Osteoblast (primary cell): ENCODE results near the gene PRKAR2B. TPM values are rescaled to one million over a fixed set of nuclear protein-coding genes. Genes with fewer than 3 reads are reported as not detected.

Experiments
- DNase-seq: peaks from one replicate; pipeline ENCODE4 v3.0.0; 2011; ENCODE audit warnings: low spot score, mixed read lengths; ENCODE audit not compliant: insufficient read length; ENCODE audit errors: missing footprints
- H2AFZ ChIP-seq: 2 replicates; pipeline ENCODE4 v1.6.0; 2011; ENCODE audit warnings: mild to moderate bottlenecking, low read length
- H3K27ac ChIP-seq: 2 replicates; pipeline ENCODE4 v1.5.1; 2011; ENCODE audit warnings: mild to moderate bottlenecking, low read depth, low read length, moderate library complexity
- H3K27me3 ChIP-seq: 2 replicates; pipeline ENCODE4 v1.6.0; 2012; ENCODE audit warnings: mild to moderate bottlenecking, control low read depth, inconsistent platforms, low read length, moderate library complexity; ENCODE audit not compliant: insufficient read depth
- H3K36me3 ChIP-seq: 2 replicates; pipeline ENCODE4 v1.5.1; 2011; ENCODE audit warnings: mild to moderate bottlenecking, low read length, control low read depth, moderate library complexity; ENCODE audit not compliant: insufficient read depth
- H3K4me1 ChIP-seq: 2 replicates; pipeline ENCODE4 v1.5.1; 2011; ENCODE audit warnings: mild to moderate bottlenecking, low read length, control low read depth, moderate library complexity; ENCODE audit not compliant: insufficient read depth
- H3K4me2 ChIP-seq: 2 replicates; pipeline ENCODE4 v1.6.0; 2011; ENCODE audit warnings: mild to moderate bottlenecking, low read length; ENCODE audit not compliant: insufficient read depth
- H3K4me3 ChIP-seq: fragments of 200-600 bp; sonication (generic); 3 replicates; pipeline ENCODE4 v1.5.1; 2012; ENCODE audit warnings: mild to moderate bottlenecking, low read length, inconsistent platforms; ENCODE audit not compliant: insufficient read depth
- H3K79me2 ChIP-seq: 2 replicates; pipeline ENCODE4 v1.6.0; 2012; ENCODE audit warnings: mild to moderate bottlenecking, low read length, control low read depth, inconsistent platforms; ENCODE audit not compliant: insufficient read depth
- H3K9me3 ChIP-seq: 2 replicates; pipeline ENCODE4 v1.5.1; 2011; ENCODE audit warnings: low read depth, low read length, control low read depth
- H4K20me1 ChIP-seq: 2 replicates; pipeline ENCODE4 v1.6.0; 2012; ENCODE audit warnings: mild to moderate bottlenecking, low read length, control low read depth; ENCODE audit not compliant: insufficient read depth
- CTCF ChIP-seq: IDR thresholded peaks from 2 replicates; pipeline ENCODE4 v1.5.1; 2011; ENCODE audit warnings: mild to moderate bottlenecking, low read depth, low read length, moderate library complexity; ENCODE audit errors: extremely low read depth
- total RNA-seq: library from RNA; depleted of rRNA; stranded (reverse); fragments of >200 nt; gene quantifications from 2 replicates; pipeline ENCODE4 v1.2.3, GENCODE V29; 2012

The PRKAR2B gene
- total RNA-seq, 1 donor: 2.5 TPM

- DNase-seq: no peak
- Histone ChIP-seq H3K9me3 (no peaks in the 10 kb centered on the region), H3K27ac (no peak overlapping the region), H3K4me2 (no peak overlapping the region), H3K36me3 (no peaks in the 10 kb centered on the region), H3K27me3 (no peaks in the 10 kb centered on the region), H2AFZ (no peak overlapping the region), H3K4me1 (peaks cover 2% of the 10 kb centered on the region), H3K79me2 (no peaks in the 10 kb centered on the region), H3K4me3 (no peak overlapping the region), H4K20me1 (no peaks in the 10 kb centered on the region)
- no peak for TF ChIP-seq CTCF
Observed at GRCh38 chr7:107115114-107115513, 70.6 kb downstream of the PRKAR2B start.

DNA sequence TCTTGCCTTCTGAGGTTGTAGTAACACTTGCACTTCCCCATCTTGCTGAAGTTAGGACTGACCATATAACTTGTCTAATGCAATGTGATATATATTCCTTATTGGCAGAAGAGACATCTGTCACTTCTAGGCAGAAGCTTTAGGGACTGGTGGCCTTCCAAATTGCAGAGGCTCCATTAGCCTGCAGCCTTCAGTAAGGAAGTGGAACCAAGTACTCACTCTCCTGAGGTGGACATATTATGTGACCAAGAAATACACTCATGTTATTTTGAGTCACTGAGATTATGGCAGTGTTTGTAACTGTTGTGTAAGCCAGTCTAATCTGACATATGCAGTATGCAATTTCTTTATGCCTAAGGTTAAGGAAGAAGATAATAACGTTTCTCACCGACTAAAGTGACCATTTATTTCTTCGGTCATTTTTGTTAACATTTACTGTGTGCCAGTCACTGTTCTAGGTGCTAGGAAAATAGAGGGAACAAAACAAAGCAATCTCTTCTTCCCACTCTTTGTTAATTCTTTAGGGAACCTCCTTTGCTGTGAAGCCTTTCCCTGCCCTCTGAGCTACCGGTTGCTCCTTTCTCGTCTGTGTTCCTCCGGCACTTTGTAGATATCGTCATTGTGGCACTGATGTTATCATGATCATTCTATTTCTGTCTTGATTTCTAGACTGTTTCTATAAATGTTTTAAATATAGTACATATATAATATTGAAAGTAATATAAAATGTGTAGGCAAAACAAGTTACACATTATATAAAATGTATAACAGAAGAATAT lies 71.4 kb downstream of the PRKAR2B start:
- no peaks in the 10 kb centered on the region for H3K9me3 ChIP-seq
- no peaks in the 10 kb centered on the region for H4K20me1 ChIP-seq
- no peaks in the 10 kb centered on the region for H3K79me2 ChIP-seq
- no peak for DNase-seq
- H2AFZ ChIP-seq: no peak overlapping the region
- no peaks in the 10 kb centered on the region for H3K27me3 ChIP-seq
- no peak for TF ChIP-seq CTCF
- H3K4me1 ChIP-seq: peaks cover 2% of the 10 kb centered on the region
- no peaks in the 10 kb centered on the region for H3K36me3 ChIP-seq
- no peak overlapping the region for H3K27ac ChIP-seq
- no peak overlapping the region for H3K4me2 ChIP-seq
- no peak overlapping the region for H3K4me3 ChIP-seq

- H3K4me3 ChIP-seq: no peak overlapping the region
- TF ChIP-seq CTCF: no peak
- no peak overlapping the region for H3K27ac ChIP-seq
- H2AFZ ChIP-seq: no peak overlapping the region
- no peaks in the 10 kb centered on the region for H4K20me1 ChIP-seq
- no peaks in the 10 kb centered on the region for H3K27me3 ChIP-seq
- no peak overlapping the region for H3K4me2 ChIP-seq
- no peaks in the 10 kb centered on the region for H3K9me3 ChIP-seq
- H3K36me3 ChIP-seq: no peaks in the 10 kb centered on the region
- H3K79me2 ChIP-seq: no peaks in the 10 kb centered on the region
- DNase-seq: no peak
- peaks cover 2% of the 10 kb centered on the region for H3K4me1 ChIP-seq
Observed at GRCh38 chr7:107118109-107118900, 73.8 kb downstream of the PRKAR2B start.
